NCI-H146 treated with DMSO at 0.1 percent for 48 hours (cell line): Measurements from ENCODE around the gene RAB17.
"Not testable (repeated sequence)": the region's sequence is repeated elsewhere in the genome, so short reads cannot be mapped to it uniquely, and the experiment has no call there.

Source experiments
- DNase-seq: peaks from one replicate; lab custom pipeline; 2025; ENCODE audit not compliant: unreplicated experiment; lab: John Stamatoyannopoulos, UW

The RAB17 gene

DNA sequence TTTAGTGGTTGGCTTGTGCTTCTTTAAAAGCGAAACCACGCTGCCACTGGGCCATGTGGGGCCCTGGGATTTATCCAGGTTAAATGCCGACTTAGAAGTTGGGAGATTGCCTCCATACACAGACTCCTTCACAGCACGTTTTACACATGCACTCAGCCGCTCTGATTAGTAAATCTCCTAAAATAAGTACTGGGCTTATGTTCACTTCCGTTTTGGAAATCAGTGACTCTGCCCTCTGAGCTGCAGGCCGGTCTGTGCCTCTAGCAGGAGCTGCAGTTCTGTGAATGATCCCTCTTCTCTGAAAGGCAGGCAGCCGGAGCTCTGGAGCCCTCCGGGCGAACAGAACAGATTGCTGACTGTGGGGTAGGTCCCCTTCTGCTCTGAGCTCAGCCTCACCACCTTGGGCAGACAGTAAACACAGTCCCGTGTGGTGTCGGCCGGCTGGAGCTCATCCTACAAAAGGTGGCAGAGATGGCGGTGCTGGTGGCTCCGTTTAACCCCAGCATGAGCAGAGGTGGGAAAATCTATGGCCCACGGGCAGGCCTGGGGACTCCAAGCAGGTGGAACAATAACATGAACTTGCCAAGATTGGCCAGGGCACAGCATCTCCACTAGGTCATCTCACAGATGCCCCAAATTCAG, 9.8 kb upstream of the RAB17 start:
- DNase-seq: no peak

DNA sequence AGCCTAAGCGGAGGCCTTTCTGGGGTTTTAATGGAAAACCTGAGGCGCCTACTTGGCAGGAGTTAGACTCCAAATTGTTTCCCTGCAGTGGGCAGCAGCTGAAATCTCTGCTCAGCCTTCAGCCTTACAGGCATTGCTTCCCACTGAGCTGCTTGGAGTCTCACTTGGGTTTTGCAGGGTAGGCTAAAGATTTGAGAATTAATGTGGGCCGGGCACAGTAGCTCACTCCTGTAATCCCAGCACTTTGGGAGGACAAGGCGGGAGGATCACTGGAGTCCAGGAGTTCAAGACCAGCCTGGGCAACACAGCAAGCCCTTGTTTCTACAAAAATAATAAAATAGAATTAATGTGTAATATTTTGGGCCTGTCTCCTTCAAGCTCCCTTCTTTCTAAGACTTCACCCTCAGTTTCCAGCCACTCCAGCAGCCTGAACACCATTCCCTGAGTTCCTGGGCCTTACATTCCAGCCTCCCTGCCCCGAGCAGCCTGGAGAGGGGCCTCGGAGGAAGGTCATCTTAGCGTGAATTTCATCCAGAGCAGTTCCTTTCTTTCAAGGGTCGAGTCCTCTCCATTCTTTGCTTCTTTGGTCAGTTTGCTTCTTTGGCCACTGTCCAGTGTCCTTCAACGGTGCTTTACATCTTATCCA, 9.1 kb upstream of the RAB17 start:
- DNase-seq: no peak

DNA sequence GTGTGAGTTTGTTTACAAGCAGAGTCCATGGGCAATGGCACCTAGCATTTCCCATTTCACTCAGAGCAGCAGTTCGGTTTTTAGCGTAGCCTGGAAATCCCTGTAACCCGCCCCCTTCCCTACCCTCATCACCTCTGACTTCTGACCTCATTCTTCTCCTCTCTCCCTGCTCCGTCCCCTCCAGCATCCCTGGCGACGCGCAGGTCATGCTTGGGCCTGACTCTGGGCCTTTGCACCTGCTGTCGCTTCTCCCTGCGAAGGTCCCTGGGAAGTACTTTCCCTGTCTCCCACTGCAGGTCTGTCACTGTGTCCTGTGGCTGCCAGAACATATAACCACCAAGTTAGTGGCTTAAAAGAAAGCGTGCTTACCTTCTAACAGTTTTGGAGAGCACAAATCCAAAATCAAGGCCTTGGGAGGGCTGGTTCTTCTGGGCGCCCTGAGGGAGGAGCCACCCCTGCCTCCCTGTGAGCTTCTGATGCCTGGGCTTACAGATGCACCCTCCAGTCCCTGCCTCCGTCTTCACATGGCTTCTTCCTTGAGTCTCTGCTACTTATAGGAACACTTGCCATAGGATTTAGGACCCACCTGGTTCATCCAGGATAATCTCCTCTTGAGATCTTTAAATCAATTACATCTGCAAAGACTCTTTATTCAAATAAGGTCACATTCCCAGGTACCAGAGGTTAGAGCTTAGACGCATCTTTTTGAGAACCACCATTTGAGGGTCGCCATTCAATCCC, 8.1 kb upstream of the RAB17 start:
- DNase-seq: no peak

DNA sequence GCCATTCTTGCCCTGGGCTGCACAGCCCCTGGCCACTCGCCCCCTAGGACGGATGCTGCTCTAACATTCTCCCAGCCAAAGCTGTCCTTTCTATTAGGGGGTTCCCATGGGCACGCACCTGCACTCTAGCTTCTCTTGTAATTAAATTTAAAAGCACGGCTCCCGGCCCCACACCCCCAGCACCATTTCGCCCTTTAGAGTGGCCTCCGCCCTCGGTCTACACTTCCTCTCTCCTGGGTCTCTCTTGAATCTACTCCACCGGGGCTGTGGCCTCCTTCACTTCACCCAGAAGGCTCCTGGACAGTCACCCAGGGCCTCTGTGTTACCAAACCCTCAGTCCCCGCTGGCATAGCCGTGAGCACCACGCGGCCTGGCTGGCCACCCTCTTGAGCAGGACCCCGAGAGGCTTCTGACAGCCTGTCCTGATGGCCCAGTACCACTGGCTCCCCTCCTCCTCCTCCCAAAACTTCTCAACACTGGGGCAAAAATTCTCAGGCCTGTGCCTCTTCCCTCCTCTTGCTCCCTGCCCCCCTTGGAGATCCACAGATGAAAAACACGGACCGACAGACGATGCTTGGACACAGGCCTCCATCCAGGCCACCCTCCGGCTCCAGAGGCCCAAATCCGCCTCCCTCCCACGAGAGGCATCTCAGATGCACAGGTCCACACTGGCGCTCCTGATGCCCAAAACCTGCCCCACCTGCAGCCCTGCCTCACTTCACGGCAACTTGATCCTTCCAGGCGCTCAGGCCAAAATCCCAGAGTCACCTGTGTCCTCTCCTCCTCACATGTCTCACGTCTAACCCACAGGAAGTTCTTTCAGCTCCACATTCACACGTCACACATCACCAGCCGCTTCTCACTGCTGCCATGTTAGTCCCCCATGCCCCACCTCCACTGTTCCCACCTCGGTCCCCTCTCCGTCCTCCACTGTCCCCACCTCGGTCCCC, 6.9 kb upstream of the RAB17 start:
- DNase-seq: no peak

DNA sequence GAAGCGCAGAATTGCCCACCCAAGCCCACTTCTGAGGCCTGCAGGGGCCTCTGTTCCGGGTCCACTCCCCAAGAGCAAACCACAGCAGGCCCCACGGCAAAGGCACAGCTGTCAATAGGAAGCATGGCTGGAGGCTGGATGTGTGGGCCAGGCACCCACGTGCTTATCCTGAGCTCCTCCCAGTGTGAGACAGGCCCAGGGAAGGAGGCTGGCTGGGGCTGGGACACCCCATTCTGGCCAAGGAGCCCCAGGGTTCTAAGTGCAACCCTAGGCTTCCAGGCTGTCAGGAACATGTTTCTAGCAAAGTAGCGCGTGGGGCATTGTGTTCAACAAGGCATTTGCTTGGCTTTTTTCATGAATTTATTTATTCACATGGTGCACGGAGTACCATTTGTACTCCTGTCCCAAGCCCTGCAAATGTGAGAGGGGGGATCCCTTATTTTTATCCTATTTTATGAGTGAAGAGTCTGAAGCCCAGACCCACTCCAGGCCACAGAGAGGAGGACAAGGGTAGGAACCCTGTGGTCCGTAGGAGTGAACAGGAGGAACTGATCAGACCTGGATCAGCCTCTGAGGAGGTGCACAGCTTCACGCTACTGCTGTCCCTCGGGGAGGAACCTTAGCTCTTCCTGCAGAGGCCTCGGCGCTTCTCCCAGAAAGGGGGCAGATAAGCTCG, 6.1 kb upstream of the RAB17 start:
- no peak for DNase-seq

DNA sequence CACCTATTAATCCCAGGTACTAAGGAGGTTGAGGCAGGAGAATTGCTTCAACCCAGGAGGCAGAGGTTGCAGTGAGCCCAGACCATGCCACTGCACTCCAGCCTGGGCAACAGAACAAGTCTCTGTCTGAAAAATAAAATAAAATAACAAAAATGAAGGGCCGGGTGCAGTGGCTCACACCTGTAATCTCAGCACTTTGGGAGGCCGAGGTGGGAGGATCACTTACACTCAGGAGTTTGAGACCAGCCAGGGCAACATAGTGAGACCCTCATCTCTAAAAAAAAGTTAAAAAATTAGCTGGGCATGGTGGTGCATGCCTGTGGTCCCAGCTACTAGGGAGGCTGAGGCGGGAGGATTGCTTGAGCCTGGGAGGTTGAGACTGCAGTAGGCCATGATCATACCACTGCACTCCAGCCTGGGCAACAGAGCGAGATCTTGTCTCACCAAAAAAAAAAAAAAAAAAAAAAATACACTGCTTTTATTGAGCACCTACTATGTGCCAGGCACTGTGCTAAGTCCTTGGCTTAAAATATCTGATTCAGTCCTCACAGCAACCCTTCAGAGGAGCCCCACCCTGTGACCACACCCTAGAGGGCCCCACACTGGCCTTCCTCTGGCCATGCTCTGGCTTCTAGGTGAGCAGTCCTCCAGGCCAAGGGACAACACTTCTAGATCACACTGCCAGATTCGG, 5.4 kb upstream of the RAB17 start:
- DNase-seq: not testable (repeated sequence)

DNA sequence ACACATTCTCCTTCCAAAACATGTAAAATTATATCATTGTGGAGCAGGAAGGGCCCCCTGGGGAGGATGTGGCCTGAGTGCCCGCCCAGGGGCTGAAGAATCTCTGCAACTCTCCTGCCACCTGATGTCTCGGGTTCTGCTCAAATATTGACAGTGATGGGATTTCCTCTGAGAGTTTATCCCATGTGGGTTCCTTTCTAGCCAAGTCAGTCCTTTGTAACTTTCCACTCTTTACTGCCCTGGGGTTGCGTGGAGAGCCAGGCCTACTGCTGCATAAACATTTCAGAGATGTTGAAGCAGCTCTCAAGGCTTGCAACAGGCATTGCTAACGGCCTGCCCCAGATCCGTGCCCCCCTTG, 4.0 kb upstream of the RAB17 start:
- DNase-seq: no peak

DNA sequence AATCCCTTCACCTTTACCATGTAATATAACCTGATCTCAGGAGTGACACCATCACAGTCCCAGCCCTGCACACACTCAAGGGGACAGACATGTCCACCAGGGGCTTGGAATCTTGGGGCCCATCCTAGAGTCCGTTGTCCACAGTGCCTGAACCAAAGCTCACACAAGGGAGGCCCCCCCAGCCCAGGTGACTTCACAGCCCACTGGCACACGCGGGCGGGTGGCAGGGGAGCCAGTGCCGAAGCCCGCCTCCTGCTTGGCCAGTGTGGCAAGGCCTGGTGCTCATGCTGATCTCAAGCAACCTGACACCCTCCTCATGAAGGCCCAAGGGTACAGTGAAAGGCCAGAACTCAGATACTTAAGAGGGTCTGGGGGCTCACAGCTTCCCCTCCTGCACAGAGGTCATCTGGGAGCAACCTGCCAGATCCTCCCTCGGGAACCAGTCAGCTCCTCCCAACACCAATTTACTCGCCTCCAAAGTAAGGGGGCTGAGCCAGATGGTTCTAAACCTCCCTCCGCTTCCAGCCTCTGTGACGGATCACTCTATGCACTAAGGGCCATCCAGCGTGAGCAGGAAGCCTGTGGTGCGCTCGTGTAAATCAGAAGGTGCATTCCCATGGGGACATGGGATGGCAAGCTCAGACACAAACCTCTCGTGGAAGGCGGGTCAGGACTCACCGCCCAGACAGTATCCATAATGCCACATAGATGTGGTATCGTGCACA, 3.2 kb upstream of the RAB17 start:
- DNase-seq: no peak

DNA sequence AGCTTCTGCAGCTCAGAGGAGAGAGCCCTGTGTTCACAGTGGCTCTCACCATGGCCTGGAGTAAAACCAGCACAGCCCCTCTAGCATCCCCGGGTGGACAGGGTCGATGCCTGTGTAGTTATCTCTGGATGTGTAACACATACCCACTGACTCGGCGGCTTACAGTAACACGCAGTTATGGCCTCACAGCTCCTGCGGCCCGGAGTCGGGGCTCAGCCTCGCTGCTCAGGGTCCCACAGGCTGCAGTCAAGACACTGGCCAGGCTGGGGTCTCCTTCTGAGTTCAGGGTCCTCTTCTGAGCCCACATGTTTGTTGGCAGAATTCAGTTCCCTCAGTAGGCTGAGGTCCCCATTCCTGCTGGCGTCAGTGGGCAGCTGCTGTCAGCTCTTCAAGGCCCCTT, 2.5 kb upstream of the RAB17 start:
- no peak for DNase-seq

DNA sequence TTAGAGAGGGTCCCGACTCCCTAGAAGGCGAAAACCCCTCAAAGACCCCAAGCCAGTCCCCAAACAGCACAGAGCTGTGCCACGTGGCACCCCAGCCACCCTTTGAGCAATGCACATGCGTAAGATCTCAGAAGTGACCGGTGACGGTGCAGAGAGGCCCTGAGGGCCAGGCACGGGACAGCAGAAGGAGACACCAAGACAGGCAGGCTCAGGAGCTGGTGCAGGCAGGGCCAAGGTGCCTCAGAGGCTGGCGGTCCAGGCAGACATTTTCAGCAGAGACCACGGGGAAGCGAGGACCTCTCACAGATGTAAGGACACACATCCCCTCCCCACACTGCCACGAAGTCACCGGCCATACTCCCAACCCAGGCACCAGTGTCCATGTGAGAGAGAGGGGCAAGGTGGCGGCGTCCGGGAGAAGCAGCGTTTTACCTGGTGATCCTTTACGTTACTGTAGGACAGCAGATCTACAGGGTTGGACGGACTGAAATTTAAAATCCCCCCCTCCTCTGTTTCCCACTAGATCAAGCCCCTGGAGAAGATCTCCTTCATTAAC, 2.0 kb upstream of the RAB17 start:
- DNase-seq: no peak

DNA sequence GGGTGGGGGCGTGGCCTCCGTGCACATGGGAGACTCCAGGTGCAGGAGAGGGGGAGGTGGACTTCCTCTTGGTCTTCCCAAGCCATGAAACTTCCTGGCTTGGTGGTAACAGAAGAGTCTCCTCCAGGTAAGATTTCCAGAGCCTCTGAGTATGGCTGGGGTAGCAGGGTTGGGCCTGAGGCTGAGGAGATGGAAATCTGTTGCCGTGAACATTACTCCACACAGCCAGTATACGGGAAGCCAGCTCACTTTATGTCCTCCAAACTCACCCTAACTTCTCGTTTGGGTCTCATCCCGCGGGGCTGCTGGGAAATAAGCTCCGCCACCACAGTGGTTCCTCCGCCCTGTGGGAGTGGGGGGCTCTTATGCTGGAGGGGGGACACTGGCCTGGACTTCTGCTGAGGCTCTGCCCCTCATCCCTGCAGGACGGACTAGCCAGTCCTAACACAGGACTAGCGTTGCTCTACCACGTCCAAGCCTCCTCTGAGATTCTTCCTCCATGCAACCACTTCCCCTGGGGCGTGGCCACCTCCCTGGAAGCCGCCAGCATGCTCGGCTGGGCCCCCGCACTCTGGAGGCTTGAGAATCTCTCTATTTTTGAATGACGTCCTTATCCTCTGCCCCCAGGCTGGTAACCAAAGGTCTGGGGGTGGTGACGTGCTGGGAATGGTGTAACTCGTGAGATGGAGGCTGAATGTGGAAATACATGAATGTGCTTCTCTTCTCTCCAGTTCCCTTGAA, 777 bp upstream of the RAB17 start:
- peak; percentile 70 for DNase-seq

DNA sequence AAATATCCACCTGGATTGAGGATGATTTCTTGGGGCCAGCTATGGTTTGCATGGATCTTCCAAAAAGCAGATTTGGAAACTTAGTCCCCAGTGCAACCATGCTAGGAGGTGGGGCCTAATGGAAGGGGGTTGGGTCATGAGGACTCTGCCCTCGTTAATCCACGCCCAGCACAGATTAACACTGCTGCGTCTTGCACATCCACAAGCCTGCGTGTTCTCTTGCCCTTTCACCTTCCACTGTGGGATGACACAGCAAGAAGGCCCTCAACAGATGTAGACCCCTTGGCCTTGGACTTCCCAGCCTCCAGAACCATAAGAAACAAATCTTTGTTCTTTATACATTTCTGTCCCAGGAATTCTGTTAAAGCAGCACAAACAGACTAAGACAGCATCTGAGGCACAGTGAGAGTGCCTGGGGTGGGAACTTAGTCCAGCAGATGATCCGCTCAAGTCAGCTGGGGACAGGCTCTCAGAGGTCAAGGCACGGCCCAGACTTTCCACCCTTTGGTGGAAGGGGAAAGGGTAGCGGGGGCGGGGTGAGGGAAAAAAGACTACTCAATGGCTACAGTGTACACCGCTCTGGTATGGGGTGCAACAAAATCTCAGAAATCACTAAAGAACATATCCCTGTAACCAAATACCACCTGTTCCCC, 2.4 kb downstream of the RAB17 start:
- DNase-seq: no peak

DNA sequence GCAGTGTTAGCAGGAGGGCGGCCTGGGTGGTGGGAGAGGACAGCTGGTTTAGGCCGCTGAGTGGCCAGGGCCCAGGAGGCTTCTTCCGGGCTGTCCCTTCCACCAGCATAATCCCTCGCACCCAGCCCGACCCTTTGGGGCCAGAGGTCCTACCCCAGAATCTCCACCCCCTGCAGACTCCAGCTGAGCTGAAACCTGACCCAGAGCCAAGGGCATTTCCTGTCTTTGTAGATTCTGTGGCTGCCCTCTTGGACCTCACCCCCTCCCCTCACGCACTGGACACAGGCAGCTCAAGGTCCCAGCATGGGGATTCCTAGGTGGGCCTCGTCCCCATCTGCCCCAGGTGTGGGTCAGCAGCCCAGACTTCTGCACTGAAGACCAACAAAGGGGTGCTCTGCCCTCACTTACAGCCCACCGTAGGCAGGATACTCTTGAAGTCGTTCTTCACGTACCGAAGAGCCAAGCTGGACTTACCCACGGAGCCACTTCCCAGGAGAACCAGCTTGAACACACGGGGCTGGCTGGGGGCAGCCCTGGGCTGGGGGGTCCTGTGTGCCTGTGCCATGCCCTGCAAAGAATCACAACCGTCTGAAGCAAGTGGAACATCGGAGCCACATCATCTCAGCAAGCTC, 4.8 kb downstream of the RAB17 start:
- DNase-seq: no peak

DNA sequence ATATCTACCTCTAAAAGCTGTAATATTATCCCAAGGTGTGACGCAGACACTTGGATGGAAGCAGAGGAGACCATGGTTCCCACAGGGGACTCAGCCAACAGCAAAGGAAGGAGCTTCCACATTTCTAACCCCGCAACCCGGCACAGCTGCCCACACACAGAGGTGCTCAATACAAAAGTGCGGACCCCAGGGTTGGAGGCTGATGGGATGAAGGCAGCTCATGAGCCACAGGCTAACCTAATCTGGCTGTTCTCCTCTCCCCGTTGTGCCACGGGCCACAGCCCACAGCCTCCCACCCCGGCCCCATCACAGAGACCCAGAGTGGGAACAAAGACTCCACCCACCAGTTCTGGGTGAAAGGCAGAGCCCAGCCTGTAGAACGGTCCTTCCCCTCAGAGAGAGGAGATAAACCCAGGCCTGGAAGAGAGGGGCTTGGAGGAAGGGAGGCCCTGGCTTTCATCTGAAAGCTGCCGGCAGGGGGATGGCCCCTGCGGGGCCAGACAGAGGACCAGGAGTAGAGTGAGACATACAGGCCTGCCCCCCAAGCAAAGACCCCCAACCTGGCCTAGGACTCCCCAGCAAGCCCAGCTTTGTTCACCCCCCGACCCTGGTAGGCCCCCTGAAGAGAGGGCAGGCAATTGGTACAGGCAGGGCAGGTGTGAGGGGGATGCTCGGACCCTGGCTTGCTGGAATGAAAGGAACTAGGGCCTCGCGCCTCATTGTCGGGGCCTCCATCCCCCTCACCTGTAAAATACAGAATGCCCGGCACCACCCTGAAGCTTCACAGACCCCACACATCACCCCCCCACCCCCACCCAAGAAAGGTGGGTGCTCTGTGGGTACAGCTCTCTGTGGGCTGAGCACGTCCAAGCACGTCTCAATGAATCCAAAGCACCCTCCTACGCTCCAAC, 6.9 kb downstream of the RAB17 start:
- DNase-seq: no peak

DNA sequence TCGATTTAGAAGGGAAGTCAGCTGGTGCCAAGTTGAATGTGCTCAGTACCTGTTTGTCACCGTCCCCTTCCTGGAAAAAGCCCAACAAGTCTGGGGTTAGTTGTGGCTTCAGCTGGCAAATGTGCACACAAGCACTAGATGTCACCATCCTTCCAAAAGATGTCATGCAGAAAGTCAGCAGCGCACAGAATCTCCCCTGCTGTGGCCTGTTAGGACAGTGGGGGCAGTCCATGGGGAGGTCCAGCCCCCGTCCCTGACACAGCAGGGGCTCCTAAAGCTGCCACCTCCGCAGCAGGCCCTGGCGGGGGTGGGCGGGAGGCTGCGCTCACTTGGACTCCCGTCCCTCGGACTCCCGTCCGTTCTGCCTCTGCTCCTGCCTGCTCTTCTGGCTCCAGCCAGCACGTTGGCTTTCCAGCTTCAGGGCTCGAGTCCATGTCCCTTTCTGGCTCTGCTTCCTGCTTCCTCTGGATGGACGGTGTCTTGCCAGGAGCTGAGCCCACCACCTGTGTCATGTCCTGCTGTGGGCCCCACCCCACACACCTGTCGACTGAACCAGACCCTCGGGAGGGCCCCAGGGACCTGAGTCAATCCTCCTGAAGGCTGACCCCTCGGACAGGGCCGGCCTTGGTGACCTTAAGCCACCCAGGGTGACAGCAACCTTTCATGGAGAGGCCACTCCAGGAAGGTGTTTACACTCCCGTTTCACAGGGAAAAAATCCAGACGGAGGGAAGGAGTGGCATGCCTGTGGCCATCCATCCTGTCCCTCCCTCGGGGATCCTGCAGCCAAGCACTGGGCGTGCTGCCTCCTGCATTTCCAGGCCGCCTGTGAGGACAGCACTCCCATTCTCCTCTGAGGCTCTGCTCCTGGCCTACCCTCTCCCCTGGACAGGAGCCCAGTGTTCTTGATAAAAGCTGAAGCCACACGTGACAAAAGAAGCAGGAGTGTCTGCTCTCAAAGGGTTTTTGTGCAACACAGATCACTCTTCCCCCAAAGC, 8.5 kb downstream of the RAB17 start:
- DNase-seq: no peak
